Neural progenitor cell (in vitro differentiated cells): ENCODE data around the gene TBCD. TPM values are rescaled to one million over a fixed set of nuclear protein-coding genes. Genes with fewer than 3 reads are reported as not detected.

ENCODE experiments used
- DNase-seq: peaks from one replicate; pipeline ENCODE4 v3.0.0-alpha.2; 2016; ENCODE audit warnings: low spot score
- H2AFZ ChIP-seq: fragments of 200-600 bp; sonication (generic); replicated peaks from 2 replicates; pipeline ENCODE4 v1.6.1; 2016; ENCODE audit warnings: antibody characterized with exemption
- H3F3A ChIP-seq: fragments of 200-600 bp; sonication (generic); 2 replicates; pipeline ENCODE4 v1.6.1; 2016; ENCODE audit warnings: antibody characterized with exemption, low read depth
- H3K27ac ChIP-seq: fragments of 200-600 bp; sonication (generic); 2 replicates; pipeline ENCODE4 v1.5.1; 2016; ENCODE audit warnings: mild to moderate bottlenecking
- H3K27me3 ChIP-seq: fragments of 200-600 bp; sonication (generic); 2 replicates; pipeline ENCODE4 v1.6.1; 2016; ENCODE audit warnings: mild to moderate bottlenecking, moderate library complexity
- H3K36me3 ChIP-seq: fragments of 200-600 bp; sonication (generic); 2 replicates; pipeline ENCODE4 v1.5.1; 2016
- H3K4me1 ChIP-seq: fragments of 200-600 bp; sonication (generic); 2 replicates; pipeline ENCODE4 v1.6.1; 2016; ENCODE audit warnings: mixed run types
- H3K4me2 ChIP-seq: fragments of 200-600 bp; sonication (generic); 2 replicates; pipeline ENCODE4 v1.6.1; 2016
- H3K4me3 ChIP-seq: fragments of 200-600 bp; sonication (generic); 2 replicates; pipeline ENCODE4 v1.5.1; 2016
- H3K79me2 ChIP-seq: fragments of 200-600 bp; sonication (generic); 2 replicates; pipeline ENCODE4 v1.6.1; 2016; ENCODE audit warnings: low read depth
- H3K9ac ChIP-seq: fragments of 200-600 bp; sonication (generic); 2 replicates; pipeline ENCODE4 v1.6.1; 2016
- H3K9me3 ChIP-seq: fragments of 200-600 bp; sonication (generic); 2 replicates; pipeline ENCODE4 v1.5.1; 2016; ENCODE audit warnings: low read depth
- H4K20me1 ChIP-seq: fragments of 200-600 bp; sonication (generic); 2 replicates; pipeline ENCODE4 v1.6.1; 2016; ENCODE audit warnings: low read depth
- H3K27ac Mint-ChIP-seq: 3 replicates; pipeline ENCODE4 v1.8.0; 2021; ENCODE audit warnings: mixed read lengths
- H3K27me3 Mint-ChIP-seq: 2 replicates; pipeline ENCODE4 v1.8.0; 2022; ENCODE audit warnings: low read depth, mild to moderate bottlenecking, inconsistent platforms, moderate library complexity, mixed read lengths; ENCODE audit not compliant: insufficient read depth
- H3K36me3 Mint-ChIP-seq: 3 replicates; pipeline ENCODE4 v1.8.0; 2021; ENCODE audit warnings: mixed read lengths
- H3K4me1 Mint-ChIP-seq: 3 replicates; pipeline ENCODE4 v1.8.0; 2021; ENCODE audit warnings: mixed read lengths
- H3K4me3 Mint-ChIP-seq: 3 replicates; pipeline ENCODE4 v1.8.0; 2021; ENCODE audit warnings: mild to moderate bottlenecking, moderate library complexity, mixed read lengths
- H3K9me3 Mint-ChIP-seq: 3 replicates; pipeline ENCODE4 v1.8.0; 2020; ENCODE audit warnings: mixed read lengths
- EZH2 ChIP-seq: fragments of 200-600 bp; sonication (generic); IDR thresholded peaks from 2 replicates; pipeline ENCODE4 v1.6.1; 2017; ENCODE audit warnings: antibody characterized with exemption, mild to moderate bottlenecking, moderate library complexity
- EZH2phosphoT487 ChIP-seq: fragments of 200-600 bp; sonication (generic); IDR thresholded peaks from 2 replicates; pipeline ENCODE4 v1.6.1; 2017; ENCODE audit warnings: antibody characterized with exemption
- total RNA-seq: library from RNA; depleted of rRNA; stranded (reverse); fragments of >200 nt; gene quantifications from 2 replicates; pipeline ENCODE4 v1.2.3, GENCODE V29; 2015; ENCODE audit warnings: low replicate concordance
- TF ChIP-seq, protein P1 (sequence below): fragments of 200-600 bp; sonication (generic); IDR thresholded peaks from 2 replicates; pipeline ENCODE4 v1.5.1; 2017; ENCODE audit warnings: antibody characterized with exemption, mild to moderate bottlenecking

Gene TBCD
- total RNA-seq, 1 donor from 2014 or later, result 76.4 TPM

DNA sequence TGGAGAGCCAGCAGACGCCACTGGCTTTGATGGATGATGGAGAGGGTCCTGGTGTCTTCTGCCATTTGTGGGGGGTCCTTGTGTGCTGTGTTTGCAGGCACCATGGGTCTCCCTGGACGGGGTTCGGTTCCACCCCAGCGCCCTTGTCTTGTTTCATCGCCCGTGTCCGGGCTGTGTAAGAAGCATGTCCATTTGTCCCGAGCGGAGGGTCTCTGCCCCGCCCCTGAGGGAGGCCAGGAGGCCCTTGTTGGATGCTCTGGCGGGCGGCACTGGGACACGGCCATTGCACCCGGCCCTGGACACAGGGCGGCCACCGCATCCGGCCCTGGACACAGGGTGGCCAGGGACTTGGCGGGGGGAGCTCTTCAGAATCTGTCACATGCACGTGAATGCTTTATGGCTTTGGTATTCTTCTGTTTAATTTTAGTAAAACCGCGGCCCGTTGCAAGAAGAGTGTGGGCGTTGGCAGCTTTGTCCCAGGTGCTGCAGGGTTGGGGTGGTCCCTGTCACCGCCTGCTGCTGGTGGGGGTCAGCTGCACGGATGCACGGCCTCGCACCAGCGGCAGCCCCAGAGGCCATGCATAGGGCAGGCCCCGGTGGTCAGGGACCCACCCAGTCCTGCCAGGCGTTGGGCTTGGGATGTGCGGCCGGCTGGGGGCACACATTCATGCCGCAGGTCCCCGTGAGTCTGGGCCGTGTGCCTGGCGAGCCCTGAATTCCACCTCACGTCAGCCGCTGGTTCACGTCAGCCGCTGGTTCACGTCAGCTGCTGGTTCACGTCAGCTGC lies 108.9 kb downstream of the TBCD start:
- Histone ChIP-seq H3K4me1 (peaks cover 22% of the 10 kb centered on the region), H3F3A (no peaks in the 10 kb centered on the region), H3K9ac (no peak overlapping the region), H3K36me3 (no peaks in the 10 kb centered on the region), H3K27ac (no peak overlapping the region), H3K4me2 (no peak overlapping the region), H3K79me2 (peaks cover 13% of the 10 kb centered on the region), H3K4me3 (no peak overlapping the region), H3K27me3 (no peaks in the 10 kb centered on the region), H2AFZ (no peak overlapping the region), H3K9me3 (no peaks in the 10 kb centered on the region), H4K20me1 (peaks cover 27% of the 10 kb centered on the region)
- no peak overlapping the region for H3K27ac Mint-ChIP-seq
- H3K27me3 Mint-ChIP-seq, result peaks cover 9% of the 10 kb centered on the region
- peaks cover 14% of the 10 kb centered on the region for H3K36me3 Mint-ChIP-seq
- no peak for TF ChIP-seq EZH2phosphoT487
- no peak for TF ChIP-seq EZH2
- TF ChIP-seq, protein P1, sequence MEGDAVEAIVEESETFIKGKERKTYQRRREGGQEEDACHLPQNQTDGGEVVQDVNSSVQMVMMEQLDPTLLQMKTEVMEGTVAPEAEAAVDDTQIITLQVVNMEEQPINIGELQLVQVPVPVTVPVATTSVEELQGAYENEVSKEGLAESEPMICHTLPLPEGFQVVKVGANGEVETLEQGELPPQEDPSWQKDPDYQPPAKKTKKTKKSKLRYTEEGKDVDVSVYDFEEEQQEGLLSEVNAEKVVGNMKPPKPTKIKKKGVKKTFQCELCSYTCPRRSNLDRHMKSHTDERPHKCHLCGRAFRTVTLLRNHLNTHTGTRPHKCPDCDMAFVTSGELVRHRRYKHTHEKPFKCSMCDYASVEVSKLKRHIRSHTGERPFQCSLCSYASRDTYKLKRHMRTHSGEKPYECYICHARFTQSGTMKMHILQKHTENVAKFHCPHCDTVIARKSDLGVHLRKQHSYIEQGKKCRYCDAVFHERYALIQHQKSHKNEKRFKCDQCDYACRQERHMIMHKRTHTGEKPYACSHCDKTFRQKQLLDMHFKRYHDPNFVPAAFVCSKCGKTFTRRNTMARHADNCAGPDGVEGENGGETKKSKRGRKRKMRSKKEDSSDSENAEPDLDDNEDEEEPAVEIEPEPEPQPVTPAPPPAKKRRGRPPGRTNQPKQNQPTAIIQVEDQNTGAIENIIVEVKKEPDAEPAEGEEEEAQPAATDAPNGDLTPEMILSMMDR, result no peak
- H3K4me1 Mint-ChIP-seq, result peaks cover 60% of the 10 kb centered on the region
- DNase-seq, result no peak
- peaks cover 9% of the 10 kb centered on the region for H3K9me3 Mint-ChIP-seq
- no peak overlapping the region for H3K4me3 Mint-ChIP-seq

DNA sequence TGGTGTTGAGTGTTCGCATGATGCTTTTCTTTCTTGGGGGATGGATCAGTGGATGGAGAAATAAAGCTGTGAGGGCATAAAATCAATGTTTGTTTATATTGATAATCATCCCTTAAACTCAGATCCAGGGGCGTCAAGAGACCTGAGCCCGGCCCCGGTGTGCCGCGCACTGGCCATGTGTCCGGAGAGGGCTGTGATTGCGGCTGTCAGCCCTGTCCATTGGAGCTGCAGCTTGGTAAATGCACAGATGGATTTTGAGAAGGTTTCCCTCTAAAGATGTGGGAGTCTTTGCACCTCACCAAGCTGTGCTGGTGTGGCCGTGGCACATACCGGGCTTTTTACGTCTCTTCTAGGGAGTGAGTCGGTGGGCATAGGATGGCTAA lies 109.5 kb downstream of the TBCD start:
- no peaks in the 10 kb centered on the region for H3K36me3 ChIP-seq
- Mint-ChIP-seq H3K27me3 (peaks cover 9% of the 10 kb centered on the region), H3K4me3 (no peak overlapping the region), H3K36me3 (peaks cover 9% of the 10 kb centered on the region), H3K27ac (no peak overlapping the region), H3K4me1 (peaks cover 66% of the 10 kb centered on the region), H3K9me3 (peaks cover 5% of the 10 kb centered on the region)
- no peaks in the 10 kb centered on the region for H3K27me3 ChIP-seq
- H3K79me2 ChIP-seq, result peaks cover 18% of the 10 kb centered on the region
- TF ChIP-seq EZH2 (no peak), EZH2phosphoT487 (no peak)
- TF ChIP-seq, protein P1, result no peak
- no peak overlapping the region for H3K4me2 ChIP-seq
- no peak overlapping the region for H3K9ac ChIP-seq
- no peak overlapping the region for H3K4me3 ChIP-seq
- no peaks in the 10 kb centered on the region for H3F3A ChIP-seq
- no peaks in the 10 kb centered on the region for H3K9me3 ChIP-seq
- no peak overlapping the region for H3K27ac ChIP-seq
- no peak for DNase-seq
- peaks cover 33% of the 10 kb centered on the region for H4K20me1 ChIP-seq
- peaks cover 28% of the 10 kb centered on the region for H3K4me1 ChIP-seq
- no peak overlapping the region for H2AFZ ChIP-seq

DNA sequence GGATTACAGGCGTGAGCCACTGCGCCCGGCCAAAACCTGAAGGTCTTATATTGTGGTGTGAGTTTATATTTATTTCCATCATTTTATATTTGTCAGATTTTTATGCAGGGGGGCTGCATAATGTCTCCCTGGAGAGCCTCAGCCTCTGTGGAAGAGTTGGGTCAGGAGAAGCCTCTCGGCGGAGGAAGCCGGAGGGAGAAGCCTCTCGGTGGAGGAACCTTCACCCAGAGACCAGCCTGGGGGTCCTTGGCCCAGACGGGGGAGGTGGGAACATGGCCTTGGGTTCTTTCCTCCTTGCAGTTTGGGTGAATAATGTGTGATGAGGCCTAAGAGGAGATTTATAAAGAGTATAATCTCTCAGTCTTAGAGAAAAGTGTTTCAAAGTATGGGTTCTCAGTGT lies 110.3 kb downstream of the TBCD start:
- peaks cover 39% of the 10 kb centered on the region for H4K20me1 ChIP-seq
- TF ChIP-seq, protein P1, result no peak
- no peak for TF ChIP-seq EZH2
- no peak for TF ChIP-seq EZH2phosphoT487
- Mint-ChIP-seq H3K4me3 (no peak overlapping the region), H3K27me3 (peaks cover 9% of the 10 kb centered on the region), H3K36me3 (peaks cover 6% of the 10 kb centered on the region), H3K9me3 (peaks cover 2% of the 10 kb centered on the region), H3K4me1 (peaks cover 71% of the 10 kb centered on the region), H3K27ac (peak overlapping the region; percentile 43)
- DNase-seq, result no peak
- H3K27ac ChIP-seq, result no peak overlapping the region
- H3F3A ChIP-seq, result no peaks in the 10 kb centered on the region
- no peaks in the 10 kb centered on the region for H3K36me3 ChIP-seq
- H3K27me3 ChIP-seq, result no peaks in the 10 kb centered on the region
- no peaks in the 10 kb centered on the region for H3K9me3 ChIP-seq
- peaks cover 22% of the 10 kb centered on the region for H3K79me2 ChIP-seq
- no peak overlapping the region for H3K4me3 ChIP-seq
- H3K4me1 ChIP-seq, result peaks cover 28% of the 10 kb centered on the region
- H3K9ac ChIP-seq, result no peak overlapping the region
- H3K4me2 ChIP-seq, result no peak overlapping the region
- no peak overlapping the region for H2AFZ ChIP-seq
